OCI-LY3 (cell line): ENCODE results near the gene PARVA.

Experiments used
- CTCF ChIP-seq: fragments of 200-600, 300-600 bp; sonication (generic); IDR thresholded peaks from 2 replicates; pipeline ENCODE4 v1.5.1; 2014; ENCODE audit warnings: antibody characterized with exemption, low read length, low read depth
- EZH2phosphoT487 ChIP-seq: fragments of 200-600 bp; shearing (Covaris generic); IDR thresholded peaks from 2 replicates; pipeline ENCODE4 v1.6.1; 2018; ENCODE audit warnings: antibody characterized with exemption, mixed run types, low read depth

- TF ChIP-seq CTCF, result no peak
- TF ChIP-seq EZH2phosphoT487, result no peak
Measured at GRCh38 chr11:12392672-12393071, 15.3 kb downstream of the PARVA start.
